ENCODE measurements around the gene CSNK1D. TPM values are rescaled to one million over a fixed set of nuclear protein-coding genes. Genes with fewer than 3 reads are reported as not detected.

The CSNK1D gene
- total RNA-seq, 1 donor from 2014 or later, result 41.5 TPM

- Histone ChIP-seq H3K27ac (no peak overlapping the region), H3F3A (ENCODE audit: low read depth) (no peaks in the 10 kb centered on the region), H3K9me3 (ENCODE audit: low read depth) (no peaks in the 10 kb centered on the region), H4K20me1 (ENCODE audit: low read depth) (no peaks in the 10 kb centered on the region), H2AFZ (replicated peaks) (no peak overlapping the region), H3K4me1 (no peaks in the 10 kb centered on the region), H3K36me3 (no peaks in the 10 kb centered on the region), H3K27me3 (no peaks in the 10 kb centered on the region), H3K79me2 (ENCODE audit: low read depth) (no peaks in the 10 kb centered on the region), H3K4me3 (no peak overlapping the region), H3K9ac (no peak overlapping the region), H3K4me2 (no peak overlapping the region)
- Mint-ChIP-seq H3K36me3 (peaks cover 15% of the 10 kb centered on the region), H3K4me3 (no peak overlapping the region), H3K9me3 (no peaks in the 10 kb centered on the region), H3K4me1 (no peaks in the 10 kb centered on the region), H3K27me3 (ENCODE audit: insufficient read depth, low read depth) (peaks cover 3% of the 10 kb centered on the region), H3K27ac (no peak overlapping the region)
- no peak for DNase-seq (ENCODE audit: low spot score)
- TF ChIP-seq EZH2 (IDR thresholded peaks at IDR 0.05) (no peak), EZH2phosphoT487 (IDR thresholded peaks at IDR 0.05) (no peak), CTCF (IDR thresholded peaks at IDR 0.05) (no peak)
Measured at GRCh38 chr17:82199496-82199895, 74.0 kb downstream of the CSNK1D start.

GRCh38 chr17:82198092-82198491, 75.4 kb downstream of the CSNK1D start:
- Histone ChIP-seq H3K4me2 (no peak overlapping the region), H4K20me1 (ENCODE audit: low read depth) (no peaks in the 10 kb centered on the region), H3K9ac (no peak overlapping the region), H3K4me1 (no peaks in the 10 kb centered on the region), H3K36me3 (no peaks in the 10 kb centered on the region), H3K4me3 (no peak overlapping the region), H2AFZ (replicated peaks) (no peak overlapping the region), H3K27me3 (no peaks in the 10 kb centered on the region), H3K9me3 (ENCODE audit: low read depth) (no peaks in the 10 kb centered on the region), H3K27ac (no peak overlapping the region), H3K79me2 (ENCODE audit: low read depth) (no peaks in the 10 kb centered on the region), H3F3A (ENCODE audit: low read depth) (no peaks in the 10 kb centered on the region)
- peaks cover 6% of the 10 kb centered on the region for H3K27me3 Mint-ChIP-seq (ENCODE audit: insufficient read depth, low read depth)
- H3K9me3 Mint-ChIP-seq, result no peaks in the 10 kb centered on the region
- TF ChIP-seq EZH2 (IDR thresholded peaks at IDR 0.05) (no peak), EZH2phosphoT487 (IDR thresholded peaks at IDR 0.05) (no peak)
- DNase-seq (ENCODE audit: low spot score), result no peak
- H3K27ac Mint-ChIP-seq, result no peak overlapping the region
- peaks cover 20% of the 10 kb centered on the region for H3K36me3 Mint-ChIP-seq
- no peak overlapping the region for H3K4me3 Mint-ChIP-seq
- no peaks in the 10 kb centered on the region for H3K4me1 Mint-ChIP-seq

- H3K36me3 ChIP-seq, result no peaks in the 10 kb centered on the region
Measured at GRCh38 chr17:82195675-82196672, 77.5 kb downstream of the CSNK1D start.

More at GRCh38 chr17:82195675-82196672, 77.5 kb downstream of the CSNK1D start:
- Histone ChIP-seq H3K4me3 (no peak overlapping the region), H3K27ac (no peak overlapping the region), H3K27me3 (no peaks in the 10 kb centered on the region), H3K9me3 (ENCODE audit: low read depth) (no peaks in the 10 kb centered on the region), H2AFZ (replicated peaks) (no peak overlapping the region), H3K9ac (no peak overlapping the region), H3K4me1 (no peaks in the 10 kb centered on the region), H3F3A (ENCODE audit: low read depth) (no peaks in the 10 kb centered on the region), H3K4me2 (no peak overlapping the region), H3K79me2 (ENCODE audit: low read depth) (no peaks in the 10 kb centered on the region), H4K20me1 (ENCODE audit: low read depth) (no peaks in the 10 kb centered on the region)
- Mint-ChIP-seq H3K27me3 (ENCODE audit: insufficient read depth, low read depth) (peaks cover 6% of the 10 kb centered on the region), H3K4me1 (no peaks in the 10 kb centered on the region), H3K4me3 (no peak overlapping the region), H3K27ac (peak overlapping the region; percentile 58), H3K36me3 (peaks cover 34% of the 10 kb centered on the region), H3K9me3 (no peaks in the 10 kb centered on the region)
- TF ChIP-seq EZH2 (IDR thresholded peaks at IDR 0.05) (no peak), CTCF (IDR thresholded peaks at IDR 0.05) (no peak), EZH2phosphoT487 (IDR thresholded peaks at IDR 0.05) (no peak)
- DNase-seq (ENCODE audit: low spot score), result no peak
